ENCODE data around the gene SYTL3.

The SYTL3 gene

DNA sequence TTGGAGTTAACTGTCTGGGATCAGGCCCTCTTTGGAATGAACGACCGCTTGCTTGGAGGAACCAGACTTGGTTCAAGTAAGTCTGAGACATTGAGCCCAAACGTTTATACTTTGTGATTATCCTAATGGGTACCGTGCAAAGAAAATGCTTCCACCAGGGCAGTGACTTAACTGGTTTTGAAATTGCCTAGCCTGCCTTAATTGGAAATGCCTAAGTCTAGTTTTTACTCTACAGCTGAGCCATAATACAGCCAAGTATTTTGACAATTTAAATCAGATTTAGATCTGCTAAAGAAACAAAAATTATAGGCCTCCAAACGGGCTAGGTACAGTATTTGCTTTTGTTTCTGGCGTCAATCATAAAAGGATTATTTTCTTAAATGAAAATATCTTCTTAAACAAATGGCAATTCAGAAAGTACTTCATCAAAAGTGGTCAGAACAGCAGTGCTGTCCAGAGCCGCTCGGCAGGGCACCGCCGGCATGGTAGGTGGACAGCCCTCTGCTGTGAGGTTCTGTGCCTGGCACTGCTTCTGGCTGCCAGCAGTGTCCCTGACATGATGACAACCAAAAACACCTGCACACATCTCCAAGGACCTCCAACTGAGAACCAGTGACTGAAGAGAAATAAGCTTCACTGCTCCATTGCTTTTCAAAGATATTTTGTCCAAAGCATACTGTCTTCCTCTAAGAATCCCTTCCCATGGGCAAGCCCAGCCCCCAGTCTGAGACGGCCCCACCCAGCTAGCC is 113.8 kb downstream of the SYTL3 start:
- no peak for DNase-seq

GRCh38 chr6:158764183-158764849 is 114.5 kb downstream of the SYTL3 start:
- no peak for DNase-seq

GRCh38 chr6:158764926-158765325 is 115.1 kb downstream of the SYTL3 start:
- no peak for DNase-seq

- DNase-seq, result no peak
Observed at GRCh38 chr6:158765499-158766068, 115.7 kb downstream of the SYTL3 start.

GRCh38 chr6:158766621-158767455 is 117.0 kb downstream of the SYTL3 start:
- DNase-seq, result no peak

DNA sequence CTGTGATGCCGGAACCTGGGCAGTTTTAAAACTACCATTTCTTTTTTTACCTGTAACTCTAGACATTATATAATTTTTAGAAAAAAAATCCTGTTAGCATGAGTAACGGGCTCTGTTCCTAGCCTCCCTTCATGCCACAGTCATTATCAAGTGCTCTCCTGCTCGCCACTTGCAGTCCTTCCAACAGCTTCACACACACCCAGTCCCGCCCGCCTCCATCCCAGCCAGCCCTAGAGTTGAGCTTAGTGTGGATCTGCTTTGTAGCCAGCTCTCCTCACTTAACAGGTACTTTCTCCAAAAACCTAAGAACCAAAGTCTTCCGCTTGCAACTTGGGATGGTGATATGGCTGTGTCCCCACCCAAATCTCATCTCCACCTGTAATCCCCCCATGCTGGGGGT is 117.9 kb downstream of the SYTL3 start:
- DNase-seq, result no peak

DNA sequence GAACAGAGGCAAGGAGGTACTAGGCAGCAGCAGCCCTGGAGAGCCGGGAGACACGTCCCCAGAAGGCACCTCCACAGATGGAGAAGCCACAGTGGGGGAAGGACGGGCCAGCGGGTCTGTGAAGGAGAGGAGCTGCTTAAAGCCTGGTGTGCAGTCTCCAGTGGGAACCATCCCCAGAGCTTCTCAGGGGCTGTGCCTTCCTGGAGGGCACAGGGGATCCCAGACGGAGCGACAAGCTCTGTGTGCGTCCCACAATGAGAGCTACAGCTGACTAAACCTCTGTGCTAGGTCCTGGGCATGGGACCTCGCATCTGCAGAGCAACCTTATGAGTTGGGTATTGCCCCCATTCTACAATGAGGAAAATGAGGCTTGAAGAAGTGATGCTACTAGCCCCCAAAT is 118.6 kb downstream of the SYTL3 start:
- no peak for DNase-seq

GRCh38 chr6:158769234-158769770 is 119.4 kb downstream of the SYTL3 start:
- no peak for DNase-seq

GRCh38 chr6:158769771-158770432 is 120.0 kb downstream of the SYTL3 start:
- DNase-seq, result no peak

GRCh38 chr6:158770533-158771330 is 120.9 kb downstream of the SYTL3 start:
- DNase-seq, result no peak

GRCh38 chr6:158771399-158772152 is 121.7 kb downstream of the SYTL3 start:
- DNase-seq, result no peak

DNA sequence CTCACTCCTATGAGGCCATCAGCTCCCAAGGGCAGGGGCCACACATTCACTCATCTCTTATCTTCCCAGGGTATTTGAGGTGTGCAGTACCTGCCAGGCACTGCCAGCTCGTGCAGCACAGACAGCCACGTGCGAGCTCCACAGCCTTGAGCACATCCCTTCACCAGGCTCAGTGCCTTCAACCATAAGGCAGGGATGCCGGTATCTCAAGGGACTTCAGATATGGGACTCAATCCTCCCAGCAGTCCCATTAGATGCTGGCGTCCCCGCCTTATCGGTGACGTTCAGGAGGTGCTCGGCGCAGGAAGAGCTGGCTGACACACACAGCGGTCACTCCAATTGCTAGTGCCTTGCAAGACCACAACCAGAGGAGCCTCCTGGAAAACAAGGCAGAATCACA is 122.3 kb downstream of the SYTL3 start:
- DNase-seq, result no peak

- no peak for DNase-seq
Observed at GRCh38 chr6:158772851-158773371, 123.1 kb downstream of the SYTL3 start.

DNA sequence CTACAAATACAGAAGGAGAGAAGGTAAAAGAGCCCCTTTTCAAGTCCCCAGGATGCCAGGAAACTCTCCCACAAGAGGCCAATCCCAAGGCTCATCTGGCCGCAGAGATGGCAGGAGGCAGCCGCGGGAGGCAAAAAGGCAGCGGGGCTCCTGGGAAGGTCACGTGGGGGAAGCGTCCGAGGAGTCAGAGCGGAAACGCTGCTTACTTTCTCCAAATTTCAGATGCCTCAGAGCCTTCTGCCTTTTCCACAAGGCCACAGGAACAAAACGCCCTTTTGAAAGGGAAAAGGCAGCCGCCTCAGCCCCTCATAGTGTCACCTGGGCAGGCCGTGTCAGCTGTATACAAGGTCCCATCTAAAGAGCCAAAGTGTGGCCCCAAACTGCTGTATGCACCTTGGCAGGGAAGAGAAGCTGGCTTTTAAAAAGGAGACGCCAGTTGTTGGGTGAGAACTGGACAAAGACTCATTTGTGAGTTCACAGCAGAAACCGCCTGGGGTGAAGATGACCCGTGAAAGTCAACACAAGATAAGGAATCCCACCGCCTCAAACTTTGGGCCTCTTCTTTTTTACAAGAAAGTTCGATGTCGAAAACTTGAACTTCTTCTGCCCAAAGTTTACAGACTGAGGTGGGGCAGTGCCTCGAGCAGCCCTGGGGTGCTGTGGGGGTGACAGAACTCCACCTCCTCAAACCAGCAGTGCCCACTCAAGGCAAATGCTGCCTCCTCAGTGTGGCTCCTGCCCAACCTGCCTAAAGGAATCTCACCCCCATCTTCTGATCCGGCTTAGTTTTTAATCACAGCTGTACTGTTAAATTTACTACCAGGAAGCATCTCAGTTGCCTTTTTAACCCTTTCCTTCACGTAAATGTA is 124.0 kb downstream of the SYTL3 start:
- no peak for DNase-seq

DNA sequence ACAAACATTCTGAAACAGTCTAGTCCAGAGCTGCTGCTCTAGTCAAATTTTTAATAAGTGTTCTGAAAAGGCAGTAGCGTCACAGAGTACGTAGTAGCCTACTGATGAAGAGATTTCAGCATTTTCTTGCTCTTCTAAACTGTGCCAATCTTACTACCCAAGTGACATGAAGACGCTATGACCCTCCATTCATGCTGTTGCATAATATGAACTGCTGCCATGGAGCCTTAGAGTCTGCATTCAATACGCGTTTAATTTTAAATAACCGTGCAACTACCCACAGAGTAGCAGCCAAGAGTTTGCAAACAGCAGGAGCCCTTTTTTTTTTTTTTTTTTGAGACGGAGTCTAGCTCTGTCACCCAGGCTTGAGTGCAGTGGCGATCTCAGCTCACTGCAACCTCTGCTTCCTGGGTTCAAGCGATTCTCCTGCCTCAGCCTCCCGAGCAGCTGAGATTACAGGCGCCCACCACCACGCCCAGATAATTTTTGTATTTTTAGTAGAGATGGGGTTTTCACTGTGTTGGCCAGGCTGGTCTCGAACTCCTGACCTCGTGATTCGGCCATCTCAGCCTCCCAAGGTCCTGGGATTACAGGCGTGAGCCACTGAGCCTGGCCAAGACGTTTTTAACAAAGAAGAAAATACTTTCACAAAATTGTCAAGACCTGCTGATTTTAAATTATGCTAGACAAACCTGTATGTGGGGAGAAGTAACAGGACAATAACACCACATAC is 125.0 kb downstream of the SYTL3 start:
- DNase-seq, result no peak

- DNase-seq, result no peak
Observed at GRCh38 chr6:158775832-158776231, 126.0 kb downstream of the SYTL3 start.

DNA sequence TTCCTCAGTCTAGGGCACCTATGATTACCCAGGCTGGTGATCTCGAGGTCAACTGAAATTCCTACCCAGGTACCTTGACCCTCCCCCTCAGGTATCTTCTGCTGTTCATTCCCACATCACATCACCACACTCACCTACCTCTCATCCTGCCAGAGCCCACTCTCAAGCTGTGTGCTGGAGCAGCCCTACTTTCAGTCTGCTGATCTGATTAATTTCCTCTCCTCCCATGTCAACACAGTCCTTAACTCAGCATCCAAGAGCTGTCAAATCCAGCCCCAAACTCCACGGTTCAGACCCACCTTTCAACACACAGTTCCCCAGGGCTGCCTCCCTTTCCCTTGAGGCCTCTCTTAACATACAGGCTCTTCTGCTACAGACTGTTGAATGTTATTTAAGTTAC is 126.9 kb downstream of the SYTL3 start:
- DNase-seq, result no peak

GRCh38 chr6:158777510-158777909 is 127.7 kb downstream of the SYTL3 start:
- DNase-seq, result no peak

DNA sequence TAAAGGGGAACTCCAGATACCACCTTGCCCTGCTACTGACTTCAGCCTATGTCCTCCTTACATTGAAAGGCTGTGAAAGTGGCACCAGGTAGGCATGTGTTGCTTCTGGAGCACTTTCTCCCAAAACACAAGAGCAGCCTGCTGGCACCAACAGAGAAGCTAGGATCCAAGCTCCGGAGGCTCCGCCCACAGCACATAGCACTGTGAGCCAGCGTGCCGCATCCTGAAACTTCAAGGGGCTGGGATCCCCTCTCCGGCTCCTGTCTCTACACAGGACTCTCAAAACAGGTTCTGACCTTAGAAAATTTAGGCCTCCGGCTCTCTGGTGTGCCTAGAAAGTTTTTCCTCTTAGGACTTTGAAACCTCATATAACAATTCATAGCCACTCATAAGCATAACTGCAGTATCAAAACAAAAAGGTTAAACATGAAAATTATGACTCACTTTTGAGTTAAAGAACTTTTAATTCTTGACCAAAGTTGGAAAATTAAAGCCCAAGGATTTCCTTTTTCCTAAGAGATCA is 128.2 kb downstream of the SYTL3 start:
- DNase-seq, result no peak

All from kidney glomerular epithelial cell (primary cell).